Ishikawa (cell line): ENCODE measurements around the gene NWD2.

Experiments used
- CEBPB ChIP-seq: IDR thresholded peaks from 2 replicates; pipeline ENCODE4 v1.6.1; 2012
- CREB1 ChIP-seq: IDR thresholded peaks from 2 replicates; pipeline ENCODE4 v1.6.1; 2012; ENCODE audit warnings: low read depth
- EGR1 ChIP-seq: IDR thresholded peaks from 2 replicates; pipeline ENCODE4 v1.6.1; 2012
- EP300 ChIP-seq: IDR thresholded peaks from 2 replicates; pipeline ENCODE4 v1.6.1; 2012; ENCODE audit warnings: borderline replicate concordance
- FOXM1 ChIP-seq: IDR thresholded peaks from 2 replicates; pipeline ENCODE4 v1.6.1; 2012; ENCODE audit warnings: low read depth, borderline replicate concordance
- MAX ChIP-seq: IDR thresholded peaks from 2 replicates; pipeline ENCODE4 v1.6.1; 2012
- NFIC ChIP-seq: IDR thresholded peaks from 2 replicates; pipeline ENCODE4 v1.6.1; 2012
- RAD21 ChIP-seq: IDR thresholded peaks from 2 replicates; pipeline ENCODE4 v1.6.1; 2012; ENCODE audit warnings: low read depth
- REST ChIP-seq: IDR thresholded peaks from 2 replicates; pipeline ENCODE4 v1.6.1; 2012; ENCODE audit warnings: low read depth, mild to moderate bottlenecking
- TAF1 ChIP-seq: IDR thresholded peaks from 2 replicates; pipeline ENCODE4 v1.6.1; 2012; ENCODE audit warnings: low read depth, mild to moderate bottlenecking
- TCF12 ChIP-seq: IDR thresholded peaks from 2 replicates; pipeline ENCODE4 v1.6.1; 2012; ENCODE audit warnings: low read depth
- TEAD4 ChIP-seq: IDR thresholded peaks from 2 replicates; pipeline ENCODE4 v1.6.1; 2012
- USF1 ChIP-seq: IDR thresholded peaks from 2 replicates; pipeline ENCODE4 v1.6.1; 2012
- YY1 ChIP-seq: IDR thresholded peaks from 2 replicates; pipeline ENCODE4 v1.6.1; 2012; ENCODE audit warnings: low read depth
- ZBTB7A ChIP-seq: IDR thresholded peaks from 2 replicates; pipeline ENCODE4 v1.6.1; 2012; ENCODE audit warnings: low read depth

NWD2 gene

GRCh38 chr4:37476691-37477090 is 232.1 kb downstream of the NWD2 start:
- TF ChIP-seq CREB1: no peak
- TF ChIP-seq EGR1: no peak
- no peak for TF ChIP-seq REST
- TF ChIP-seq FOXM1: no peak
- no peak for TF ChIP-seq RAD21
- TF ChIP-seq USF1: no peak

GRCh38 chr4:37477126-37477525 is 232.6 kb downstream of the NWD2 start:
- TF ChIP-seq TCF12: no peak
- TF ChIP-seq FOXM1: no peak
- no peak for TF ChIP-seq REST
- TF ChIP-seq TEAD4: no peak
- TF ChIP-seq EGR1: no peak
- no peak for TF ChIP-seq RAD21
- no peak for TF ChIP-seq CREB1
- no peak for TF ChIP-seq EP300
- TF ChIP-seq YY1: no peak

- TF ChIP-seq CREB1 (no peak), FOXM1 (no peak), REST (no peak), EGR1 (no peak)
These were observed 233.6 kb downstream of the NWD2 start for GRCh38 chr4:37478151-37478550.

GRCh38 chr4:37480509-37480908 is 236.0 kb downstream of the NWD2 start:
- TF ChIP-seq EGR1 (no peak), TCF12 (no peak), ZBTB7A (no peak), CEBPB (no peak), YY1 (no peak), CREB1 (no peak), USF1 (no peak), TAF1 (no peak), TEAD4 (no peak), MAX (no peak), RAD21 (no peak), NFIC (no peak), FOXM1 (no peak), REST (no peak), EP300 (no peak)
